ENCODE results near the gene CSK.

- TF ChIP-seq CTCF (IDR thresholded peaks at IDR 0.05), result no peak
- TF ChIP-seq POLR2A (IDR thresholded peaks at IDR 0.05), result no peak
These were observed 59.2 kb downstream of the CSK start for GRCh38 chr15:74840851-74841775.
